ENCODE results near the gene CAMTA1. TPM values are rescaled to one million over a fixed set of nuclear protein-coding genes. Genes with fewer than 3 reads are reported as not detected.

CAMTA1 gene
- total and polyA plus RNA-seq, 9 of the 15 experiments (the other 6 are each of a cell fraction or from before 2014, with no cell fraction given), result 43.9 to 161 (median 65.9) TPM

GRCh38 chr1:7418442-7419080 is 633.3 kb downstream of the CAMTA1 start (continued):
- TF ChIP-seq AFF1 (IDR thresholded peaks at IDR 0.05; ENCODE audit: low read depth in 1 of 2, partially characterized antibody in 2 of 2), result no peak

- TF ChIP-seq MIER1 (IDR thresholded peaks at IDR 0.05; ENCODE audit: low read depth), result no peak
- no peak for TF ChIP-seq SRSF3 (IDR thresholded peaks at IDR 0.05; ENCODE audit: insufficient read depth, low read length)
- TF ChIP-seq NELFE (IDR thresholded peaks at IDR 0.05; ENCODE audit: insufficient read depth, insufficient read length), result no peak
- TF ChIP-seq C11orf30 (IDR thresholded peaks at IDR 0.05; ENCODE audit: low read depth), result no peak
- no peak for TF ChIP-seq ZFX (CRISPR knock-in tag; IDR thresholded peaks at IDR 0.05)
- no peak for TF ChIP-seq ATF2 (CRISPR knock-in tag; IDR thresholded peaks at IDR 0.05)
- TF ChIP-seq TFAM (CRISPR knock-in tag; conservative IDR thresholded peaks at IDR 0.05), result no peak
- no peak for TF ChIP-seq NCOA4 (IDR thresholded peaks at IDR 0.05; ENCODE audit: partially characterized antibody)
- TF ChIP-seq HEY1 (CRISPR knock-in tag; IDR thresholded peaks at IDR 0.05; ENCODE audit: borderline replicate concordance), result no peak
- TF ChIP-seq ZNF12 (CRISPR knock-in tag; IDR thresholded peaks at IDR 0.05), result no peak
- no peak overlapping the region for H3K9ac ChIP-seq (ENCODE audit: insufficient read depth in 1 of 2, low read depth in 2 of 2, low read length in 2 of 2)
- no peaks in the 10 kb centered on the region for H3K79me2 ChIP-seq (ENCODE audit: control insufficient read depth, insufficient read depth, low read length)
- H2AFZ ChIP-seq (ENCODE audit: low read depth, low read length), result no peak overlapping the region
- H3K27ac ChIP-seq (ENCODE audit: extremely low read depth, low read depth, low read length), result no peak overlapping the region
- no peaks in the 10 kb centered on the region for H3K9me3 ChIP-seq (replicated peaks; ENCODE audit: control insufficient read depth, insufficient read depth, low read depth, low read length)
- ATAC-seq (no peak), DNase-seq (ENCODE audit: extremely low read depth in 1 of 4, low spot score in 3 of 4) (no peak), FAIRE-seq (no peak)
- no peaks in the 10 kb centered on the region for H3K9me1 ChIP-seq (ENCODE audit: control insufficient read depth, insufficient read depth, low read length)
- no peak overlapping the region for H3K4me3 ChIP-seq
- H3K4me2 ChIP-seq (ENCODE audit: insufficient read depth, low read length), result no peak overlapping the region
- CTCF ChIA-PET (ENCODE audit: low intra/inter-chr PET ratio), result no interaction called here
- no peaks in the 10 kb centered on the region for H3K36me3 ChIP-seq (ENCODE audit: control insufficient read depth, insufficient read depth, low read length)
- no peaks in the 10 kb centered on the region for H3K4me1 ChIP-seq (replicated peaks in 1 of 2; ENCODE audit: control insufficient read depth in 2 of 2, insufficient read depth in 2 of 2, low read length in 2 of 2)
- intact Hi-C loops (cut with micrococcal nuclease) (no loop called here), in situ Hi-C loops (cut with MboI) (no loop called here)
- WGBS (ENCODE audit: insufficient coverage, low coverage, missing lambda C conversion rate), result 2% methylated on average over 9 of the region's 9 CpGs
- H3K27me3 ChIP-seq (ENCODE audit: control insufficient read depth in 2 of 2, insufficient read depth in 2 of 2, low read length in 2 of 2), result peaks cover 2 to 25% of the 10 kb centered on the region in 2 experiments; a peak in 3 of 5 replicates
- POLR2A ChIA-PET, result interaction anchor here (1.3 to 1.4 kb wide), 2 partner anchors 10 to 12 kb away, joined by 4 to 5 read pairs; no protein-coding TSS in a partner anchor
- peaks cover 1% of the 10 kb centered on the region; the same call in 1 of the 2 replicates for H4K20me1 ChIP-seq (replicated peaks; ENCODE audit: control insufficient read depth, insufficient read depth, low read length)
- BruUV-seq (replicated peaks), result no TSS peak
These were observed 634.8 kb downstream of the CAMTA1 start for GRCh38 chr1:7420098-7420445.
